Measurements from ENCODE around the gene CENPX.

CENPX gene

DNA sequence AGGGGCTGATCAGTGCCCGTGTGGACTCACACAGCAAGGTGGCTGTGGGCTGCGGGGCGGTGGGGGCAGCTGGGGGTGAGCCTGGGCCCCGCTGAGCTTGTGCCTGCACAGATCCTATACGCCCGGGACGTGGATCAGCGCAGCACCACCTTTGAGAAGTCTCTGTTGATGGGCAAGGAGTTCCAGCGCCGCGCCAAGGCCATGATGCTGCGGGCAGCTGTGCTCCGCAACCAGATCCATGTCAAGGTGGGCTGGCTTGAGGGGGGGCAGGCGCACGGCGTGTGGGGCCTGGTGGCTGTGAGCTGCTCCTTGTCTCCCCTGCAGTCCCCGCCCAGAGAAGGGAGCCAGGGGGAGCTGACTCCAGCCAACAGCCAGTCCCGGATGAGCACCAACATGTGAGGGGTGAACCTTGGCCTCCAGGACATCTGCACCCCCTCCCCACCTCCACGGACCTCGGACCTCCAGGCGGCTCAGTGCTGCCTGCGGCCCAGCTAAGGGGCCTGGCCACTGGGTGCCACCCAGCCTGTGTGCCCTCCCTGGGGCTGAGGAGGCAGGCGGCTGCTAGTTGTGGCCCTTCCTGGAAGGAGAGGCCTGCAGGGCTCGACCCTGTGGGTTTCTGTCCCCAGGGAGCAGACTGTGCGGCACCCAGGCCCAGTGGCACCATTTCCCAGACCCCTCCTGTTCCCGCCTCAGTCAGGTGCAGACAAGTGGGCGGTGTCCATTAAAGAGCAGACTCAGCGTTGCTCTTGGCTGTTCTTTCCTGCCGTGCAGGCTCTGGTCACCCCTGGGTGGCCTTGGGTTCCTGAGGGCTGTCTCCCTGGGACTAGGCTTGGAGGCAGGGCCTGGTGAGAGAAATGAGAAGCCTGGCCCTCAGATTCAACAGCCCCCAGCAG lies 34.3 kb upstream of the CENPX start:
- DNase-seq: no peak

GRCh38 chr17:82055965-82056728 lies 33.5 kb upstream of the CENPX start:
- DNase-seq: no peak

DNA sequence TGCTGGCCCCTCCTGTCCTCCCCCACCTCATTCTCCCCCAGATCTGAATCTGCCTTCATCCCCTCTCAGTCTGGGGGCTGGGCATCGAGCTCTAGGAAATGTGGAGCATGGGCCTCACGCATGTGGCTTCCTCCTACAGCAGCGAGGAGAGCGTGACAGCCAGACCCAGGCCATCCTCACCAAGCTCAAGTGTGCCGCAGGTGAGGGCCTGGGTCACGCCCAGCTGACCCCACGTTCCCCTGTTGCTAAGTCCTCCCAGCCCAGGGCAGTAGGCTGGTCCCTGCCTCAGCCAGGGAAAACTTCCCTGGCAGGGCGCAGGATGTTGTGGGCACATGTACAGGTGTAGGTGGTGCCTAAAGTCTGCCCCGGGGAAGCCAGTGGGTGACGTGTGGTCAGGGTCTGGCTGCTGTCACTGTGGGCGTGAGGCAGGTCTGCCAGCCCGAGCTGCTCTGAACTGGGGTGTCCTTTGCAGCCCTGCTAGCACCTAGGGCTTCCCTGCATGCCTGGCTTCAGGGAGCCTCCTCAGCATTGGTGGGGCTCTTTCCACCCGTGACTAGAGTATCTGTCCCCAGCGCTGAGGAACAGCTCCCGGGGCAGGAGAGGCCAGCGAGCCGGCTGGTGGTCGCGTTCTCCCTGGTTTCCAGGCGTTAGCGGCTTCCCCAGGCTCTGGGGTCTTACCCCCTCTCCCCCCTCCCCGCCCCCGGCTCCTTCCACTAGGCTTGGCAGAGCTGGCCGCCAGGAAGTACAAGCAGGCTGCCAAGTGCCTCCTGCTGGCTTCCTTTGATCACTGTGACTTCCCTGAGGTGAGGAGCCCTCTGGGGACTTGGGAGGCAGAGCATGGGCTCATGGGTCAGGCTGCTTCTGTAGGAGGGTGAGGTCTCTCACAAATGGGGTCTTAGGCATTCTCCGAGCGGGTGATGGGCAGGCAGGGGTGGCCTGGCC lies 32.6 kb upstream of the CENPX start:
- DNase-seq: no peak

- no peak for DNase-seq
Observed at GRCh38 chr17:82054351-82055022, 31.8 kb upstream of the CENPX start.

- no peak for DNase-seq
Observed at GRCh38 chr17:82053556-82054263, 31.0 kb upstream of the CENPX start.

DNA sequence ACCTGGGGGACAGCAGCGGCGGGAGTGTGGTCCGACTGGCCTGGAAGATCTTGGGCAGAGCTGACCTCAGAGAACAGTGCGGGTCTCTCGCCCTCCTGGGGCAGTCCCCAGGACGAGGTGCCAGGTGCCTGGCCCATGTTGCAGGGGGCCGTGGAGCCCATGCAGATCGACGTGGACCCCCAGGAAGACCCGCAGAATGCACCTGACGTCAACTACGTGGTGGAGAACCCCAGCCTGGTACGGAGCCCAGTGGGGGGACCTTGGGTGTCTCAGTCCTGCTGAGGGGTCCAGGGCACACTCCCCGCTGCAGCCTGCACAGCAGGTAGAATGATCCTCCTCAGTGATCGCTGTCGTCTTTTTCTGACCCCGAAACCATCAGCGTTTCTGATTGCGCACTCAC lies 30.5 kb upstream of the CENPX start:
- DNase-seq: no peak

DNA sequence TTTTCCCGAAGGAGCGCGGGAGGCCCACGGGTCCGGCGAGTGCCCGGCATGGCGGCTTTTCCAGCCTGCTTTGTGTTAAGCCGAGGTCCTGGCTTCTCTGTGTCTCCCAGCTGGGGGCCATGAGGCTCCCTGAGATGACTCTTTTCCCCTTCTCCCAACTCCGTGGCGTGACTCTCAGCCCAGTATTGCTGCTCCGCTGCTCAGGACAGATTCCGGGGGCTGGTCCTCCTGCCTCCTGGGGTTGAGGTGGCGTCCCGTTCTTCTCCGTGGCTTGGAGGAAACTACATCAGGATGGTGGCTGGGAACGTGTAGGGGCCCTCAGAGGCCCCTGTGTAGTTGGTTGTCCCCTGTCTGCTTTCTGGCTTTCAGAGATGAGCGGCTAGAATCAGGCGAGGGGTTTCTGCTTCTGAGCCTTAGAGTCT lies 30.0 kb upstream of the CENPX start:
- DNase-seq: no peak

GRCh38 chr17:82051776-82052637 lies 29.3 kb upstream of the CENPX start, which contains the start of the genes GPS1 and RFNG:
Gene GPS1 (plus strand): TSS chr17:82051898. CDS start chr17:82051932, 34 bp downstream.
Gene RFNG (minus strand): TSS chr17:82051811. CDS start chr17:82051766, 45 bp downstream.
- peak; percentile 42 for DNase-seq

GRCh38 chr17:82050761-82051641 lies 28.3 kb upstream of the CENPX start:
- DNase-seq: peak; percentile 36

DNA sequence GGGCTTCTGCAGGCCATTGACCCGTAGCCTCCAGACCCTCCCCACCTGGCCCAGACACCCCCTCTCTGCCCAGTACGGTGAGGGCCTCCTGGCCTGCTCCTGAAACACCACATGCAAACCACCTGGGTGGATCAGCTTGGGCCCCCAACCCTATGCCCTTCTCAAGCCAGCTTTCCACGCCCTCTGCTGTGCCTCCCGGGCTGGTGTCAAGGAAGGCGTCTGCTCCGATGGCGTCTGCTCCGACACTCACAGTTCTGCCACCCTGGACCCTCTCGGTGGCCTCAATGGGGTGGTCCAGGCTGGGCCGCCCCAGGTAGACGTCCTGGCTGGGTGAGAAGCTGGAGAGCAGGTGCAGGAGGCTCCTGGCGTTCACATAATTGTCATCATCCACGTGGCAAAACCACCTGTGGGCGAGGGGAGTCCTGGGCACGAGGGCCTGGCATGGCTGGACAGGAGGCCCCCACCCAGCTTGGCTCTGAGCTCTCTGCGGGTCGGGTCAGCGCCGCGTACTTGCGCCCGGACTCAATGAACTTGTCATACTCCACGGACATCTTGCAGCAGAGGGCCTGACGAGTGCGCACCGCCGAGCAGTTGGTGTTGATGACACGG lies 27.6 kb upstream of the CENPX start:
- DNase-seq: no peak

- no peak for DNase-seq
Observed at GRCh38 chr17:82049521-82049971, 26.9 kb upstream of the CENPX start.

GRCh38 chr17:82049106-82049505 lies 26.4 kb upstream of the CENPX start:
- DNase-seq: no peak

DNA sequence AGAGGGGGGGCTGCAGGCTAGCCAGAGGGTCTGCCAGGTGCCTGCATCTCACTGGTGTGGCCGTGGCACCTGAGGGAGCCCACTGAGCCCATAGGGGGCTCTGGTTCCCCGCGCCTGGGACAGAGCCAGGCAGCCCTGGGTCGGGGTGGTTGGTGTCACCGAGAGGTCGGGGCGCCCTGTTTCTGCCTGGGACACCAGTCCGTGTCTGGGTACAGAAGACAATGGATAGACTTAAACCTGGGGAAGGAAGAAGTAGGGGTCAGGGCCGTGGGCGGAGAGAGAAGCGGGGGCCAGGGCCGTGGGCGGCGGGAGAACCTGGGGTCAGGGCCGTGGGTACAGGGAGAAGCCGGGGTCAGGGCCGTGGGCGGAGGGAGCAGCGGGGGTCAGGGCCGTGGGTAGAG lies 25.9 kb upstream of the CENPX start:
- no peak for DNase-seq

DNA sequence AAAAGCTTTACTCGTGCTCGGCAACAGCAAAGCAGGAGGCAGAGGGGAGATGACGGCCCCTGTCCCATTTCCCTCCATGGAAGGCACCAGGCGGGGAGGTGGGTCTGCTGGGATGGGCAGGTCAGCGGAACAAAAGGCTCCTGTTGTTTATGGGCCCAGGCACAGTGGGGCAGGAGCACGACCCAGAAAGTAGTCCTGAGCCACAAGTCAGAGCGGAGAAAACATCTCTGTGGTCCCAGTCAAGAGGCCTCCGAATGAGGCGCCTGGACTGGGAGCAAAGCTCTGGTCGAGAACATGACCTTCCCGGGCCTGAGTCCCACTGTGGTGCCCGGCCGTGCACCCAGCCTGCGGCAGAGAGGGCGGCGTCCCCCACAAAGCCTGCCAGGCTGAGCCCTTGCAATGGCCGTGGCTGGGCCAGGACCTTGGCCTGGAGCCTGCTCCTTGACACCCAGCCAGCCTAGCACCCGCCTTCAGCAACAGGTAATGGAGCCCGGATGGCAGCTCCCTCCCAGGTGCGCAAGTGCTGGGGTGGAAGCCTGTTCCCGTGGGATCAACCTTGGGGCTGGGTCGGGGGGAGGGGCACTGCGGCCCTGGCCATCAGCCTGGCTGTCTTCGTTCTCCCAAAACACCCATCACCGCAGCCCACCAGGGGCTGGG lies 25.4 kb upstream of the CENPX start:
- no peak for DNase-seq

- no peak for DNase-seq
Observed at GRCh38 chr17:82047379-82047778, 24.7 kb upstream of the CENPX start.

DNA sequence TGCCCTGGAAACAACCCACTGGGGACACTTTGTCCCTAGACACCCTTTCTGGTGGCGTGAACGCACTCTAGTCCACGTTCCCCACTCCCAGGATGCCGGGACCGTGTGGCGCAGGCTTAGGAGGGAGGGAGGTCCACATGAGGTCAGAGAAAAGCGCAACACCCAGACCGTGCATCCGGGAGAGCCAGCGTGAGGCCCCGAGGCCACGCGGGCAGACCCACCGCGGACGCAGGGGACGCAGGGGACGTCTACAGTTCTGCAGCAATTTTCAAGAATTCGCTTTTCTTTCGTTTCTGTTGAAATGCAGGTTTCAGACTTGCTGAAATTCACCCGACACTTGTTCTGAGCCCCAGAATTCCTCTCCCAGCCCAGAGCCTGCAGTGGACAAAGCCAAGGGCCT lies 24.2 kb upstream of the CENPX start:
- DNase-seq: no peak

DNA sequence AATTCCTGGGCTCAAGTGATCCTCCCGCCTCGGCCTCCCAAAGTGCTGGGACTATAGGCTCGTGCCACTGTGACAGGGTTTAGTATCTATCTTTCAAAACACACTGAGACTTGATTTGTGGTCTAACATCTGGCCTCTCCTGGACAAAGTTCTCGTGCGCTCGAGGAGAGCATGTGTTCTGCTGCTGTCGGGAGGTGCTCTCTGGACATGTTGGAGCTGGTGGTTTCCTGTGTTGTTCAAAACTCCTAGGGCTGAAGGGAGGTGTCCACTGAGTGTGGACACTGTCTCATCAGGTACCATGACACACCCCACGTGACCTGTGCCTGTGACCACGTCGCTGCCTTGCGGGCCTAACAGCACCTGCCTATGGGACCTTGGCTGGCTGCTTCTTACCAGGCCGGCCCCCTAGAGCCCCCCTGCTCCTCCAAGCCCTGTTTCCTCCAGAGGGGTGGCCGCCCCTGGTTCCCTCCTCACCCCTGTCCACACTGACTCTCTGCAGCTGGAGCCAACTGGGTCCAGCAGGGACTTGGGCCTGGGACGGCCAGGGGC lies 23.3 kb upstream of the CENPX start:
- DNase-seq: no peak

Data from right kidney (tissue), 1 donor.